Measurements from ENCODE around the gene SNAPC5.
"Not testable (repeated sequence)": the region's sequence is repeated elsewhere in the genome, so short reads cannot be mapped to it uniquely, and the experiment has no call there.

Gene SNAPC5

GRCh38 chr15:66462627-66463026 is 34.9 kb downstream of the SNAPC5 start:
- H3K9ac ChIP-seq (ENCODE audit: low read length) = peak overlapping the region; percentile 32
- H3K4ac ChIP-seq (ENCODE audit: low read depth, low read length) = no peak overlapping the region
- peak overlapping the region; percentile 83 for H3K23ac ChIP-seq (ENCODE audit: low read length)
- WGBS (ENCODE audit: extremely low coverage, insufficient coverage, low lambda C conversion rate) = no CpG with 5 or more reads among the region's 4 CpGs
- peak overlapping the region; percentile 44 for H2BK5ac ChIP-seq (ENCODE audit: low read length)
- no peaks in the 10 kb centered on the region for H3K27me3 ChIP-seq (ENCODE audit: insufficient read depth, low read length, poor library complexity)
- H4K8ac ChIP-seq (ENCODE audit: low read depth, low read length) = no peak overlapping the region
- no peak overlapping the region for H3K4me3 ChIP-seq (ENCODE audit: low read length)
- H3K18ac ChIP-seq (ENCODE audit: low read length) = peak overlapping the region; percentile 24
- peak overlapping the region; percentile 85 for H3K27ac ChIP-seq (ENCODE audit: low read depth, low read length)
- DNase-seq = peak; percentile 55
- H3K56ac ChIP-seq (ENCODE audit: low read length) = peak overlapping the region; percentile 79
- H3K79me2 ChIP-seq (ENCODE audit: control insufficient read depth, insufficient read depth, low read length) = no peaks in the 10 kb centered on the region
- H2BK120ac ChIP-seq (ENCODE audit: low read depth, low read length) = no peak overlapping the region
- H3K4me2 ChIP-seq (ENCODE audit: low read length) = no peak overlapping the region
- peak overlapping the region; percentile 10 for H4K5ac ChIP-seq (ENCODE audit: low read length)
- H2AK5ac ChIP-seq (ENCODE audit: low read length) = peak overlapping the region; percentile 63
- peaks cover 12% of the 10 kb centered on the region for H3K4me1 ChIP-seq (ENCODE audit: control insufficient read depth, low read depth, low read length)
- H3K79me1 ChIP-seq (ENCODE audit: low read length) = peaks cover 3% of the 10 kb centered on the region
- H2BK15ac ChIP-seq (replicated peaks; ENCODE audit: low read depth) = no peak overlapping the region
- no peaks in the 10 kb centered on the region for H3K36me3 ChIP-seq (ENCODE audit: control insufficient read depth, insufficient read depth, low read length)

GRCh38 chr15:66461917-66462316 is 35.6 kb downstream of the SNAPC5 start:
- WGBS (ENCODE audit: extremely low coverage, insufficient coverage, low lambda C conversion rate) = no CpG with 5 or more reads among the region's 2 CpGs
- Histone ChIP-seq H3K79me2 (ENCODE audit: control insufficient read depth, insufficient read depth, low read length) (no peaks in the 10 kb centered on the region), H3K4ac (ENCODE audit: low read depth, low read length) (no peak overlapping the region), H3K23ac (ENCODE audit: low read length) (no peak overlapping the region), H3K4me2 (ENCODE audit: low read length) (no peak overlapping the region), H2AK5ac (ENCODE audit: low read length) (no peak overlapping the region), H2BK120ac (ENCODE audit: low read depth, low read length) (no peak overlapping the region), H3K79me1 (ENCODE audit: low read length) (peaks cover 3% of the 10 kb centered on the region), H2BK15ac (replicated peaks; ENCODE audit: low read depth) (no peak overlapping the region), H3K27ac (ENCODE audit: low read depth, low read length) (no peak overlapping the region), H4K8ac (ENCODE audit: low read depth, low read length) (no peak overlapping the region), H3K56ac (ENCODE audit: low read length) (no peak overlapping the region), H3K4me3 (ENCODE audit: low read length) (no peak overlapping the region), H3K27me3 (ENCODE audit: insufficient read depth, low read length, poor library complexity) (no peaks in the 10 kb centered on the region), H3K9ac (ENCODE audit: low read length) (no peak overlapping the region), H4K5ac (ENCODE audit: low read length) (no peak overlapping the region), H2BK5ac (ENCODE audit: low read length) (peak overlapping the region; percentile 2), H3K4me1 (ENCODE audit: control insufficient read depth, low read depth, low read length) (peaks cover 12% of the 10 kb centered on the region), H3K18ac (ENCODE audit: low read length) (peak overlapping the region; percentile 30), H3K36me3 (ENCODE audit: control insufficient read depth, insufficient read depth, low read length) (no peaks in the 10 kb centered on the region)
- no peak for DNase-seq

GRCh38 chr15:66461294-66461693 is 36.3 kb downstream of the SNAPC5 start:
- H3K9ac ChIP-seq (ENCODE audit: low read length); DNase-seq; H3K4me2 ChIP-seq (ENCODE audit: low read length); H3K27ac ChIP-seq (ENCODE audit: low read depth, low read length); H2AK5ac ChIP-seq (ENCODE audit: low read length); H3K79me1 ChIP-seq (ENCODE audit: low read length); H2BK120ac ChIP-seq (ENCODE audit: low read depth, low read length); H3K4me3 ChIP-seq (ENCODE audit: low read length); H3K23ac ChIP-seq (ENCODE audit: low read length); H4K5ac ChIP-seq (ENCODE audit: low read length); H3K79me2 ChIP-seq (ENCODE audit: control insufficient read depth, insufficient read depth, low read length); H2BK5ac ChIP-seq (ENCODE audit: low read length); H3K36me3 ChIP-seq (ENCODE audit: control insufficient read depth, insufficient read depth, low read length); H3K27me3 ChIP-seq (ENCODE audit: insufficient read depth, low read length, poor library complexity); H4K8ac ChIP-seq (ENCODE audit: low read depth, low read length): not testable (repeated sequence)
- Histone ChIP-seq H3K4me1 (ENCODE audit: control insufficient read depth, low read depth, low read length) (peaks cover 12% of the 10 kb centered on the region), H3K56ac (ENCODE audit: low read length) (peak overlapping the region; percentile 30), H2BK15ac (replicated peaks; ENCODE audit: low read depth) (peak overlapping the region; percentile 59), H3K4ac (ENCODE audit: low read depth, low read length) (peak overlapping the region; percentile 64), H3K18ac (ENCODE audit: low read length) (peak overlapping the region; percentile 30)
- WGBS (ENCODE audit: extremely low coverage, insufficient coverage, low lambda C conversion rate) = no CpG with 5 or more reads among the region's 6 CpGs

GRCh38 chr15:66459818-66460615 is 37.5 kb downstream of the SNAPC5 start:
- no peaks in the 10 kb centered on the region for H3K27me3 ChIP-seq (ENCODE audit: insufficient read depth, low read length, poor library complexity)
- no peak overlapping the region for H3K23ac ChIP-seq (ENCODE audit: low read length)
- H2BK5ac ChIP-seq (ENCODE audit: low read length) = no peak overlapping the region
- peaks cover 12% of the 10 kb centered on the region for H3K4me1 ChIP-seq (ENCODE audit: control insufficient read depth, low read depth, low read length)
- no peak overlapping the region for H3K9ac ChIP-seq (ENCODE audit: low read length)
- H2BK15ac ChIP-seq (replicated peaks; ENCODE audit: low read depth) = no peak overlapping the region
- no CpG with 5 or more reads among the region's 3 CpGs for WGBS (ENCODE audit: extremely low coverage, insufficient coverage, low lambda C conversion rate)
- H2BK120ac ChIP-seq (ENCODE audit: low read depth, low read length) = no peak overlapping the region
- no peaks in the 10 kb centered on the region for H3K79me2 ChIP-seq (ENCODE audit: control insufficient read depth, insufficient read depth, low read length)
- H3K27ac ChIP-seq (ENCODE audit: low read depth, low read length) = no peak overlapping the region
- H3K79me1 ChIP-seq (ENCODE audit: low read length) = peaks cover 3% of the 10 kb centered on the region
- H3K4ac ChIP-seq (ENCODE audit: low read depth, low read length) = no peak overlapping the region
- H4K5ac ChIP-seq (ENCODE audit: low read length) = no peak overlapping the region
- no peak overlapping the region for H3K4me3 ChIP-seq (ENCODE audit: low read length)
- H3K36me3 ChIP-seq (ENCODE audit: control insufficient read depth, insufficient read depth, low read length) = no peaks in the 10 kb centered on the region
- no peak overlapping the region for H3K18ac ChIP-seq (ENCODE audit: low read length)
- no peak overlapping the region for H3K56ac ChIP-seq (ENCODE audit: low read length)
- peak overlapping the region; percentile 43 for H2AK5ac ChIP-seq (ENCODE audit: low read length)
- no peak overlapping the region for H4K8ac ChIP-seq (ENCODE audit: low read depth, low read length)
- no peak overlapping the region for H3K4me2 ChIP-seq (ENCODE audit: low read length)
- peak; percentile 52 for DNase-seq

GRCh38 chr15:66456211-66456610 is 41.4 kb downstream of the SNAPC5 start:
- no peak overlapping the region for H4K8ac ChIP-seq (ENCODE audit: low read depth, low read length)
- H2BK120ac ChIP-seq (ENCODE audit: low read depth, low read length) = no peak overlapping the region
- H3K79me1 ChIP-seq (ENCODE audit: low read length) = peaks cover 3% of the 10 kb centered on the region
- H3K9ac ChIP-seq (ENCODE audit: low read length) = no peak overlapping the region
- no peaks in the 10 kb centered on the region for H3K27me3 ChIP-seq (ENCODE audit: insufficient read depth, low read length, poor library complexity)
- H3K56ac ChIP-seq (ENCODE audit: low read length) = no peak overlapping the region
- DNase-seq = no peak
- no CpG with 5 or more reads among the region's 3 CpGs for WGBS (ENCODE audit: extremely low coverage, insufficient coverage, low lambda C conversion rate)
- H3K23ac ChIP-seq (ENCODE audit: low read length) = no peak overlapping the region
- no peak overlapping the region for H3K27ac ChIP-seq (ENCODE audit: low read depth, low read length)
- no peak overlapping the region for H2BK5ac ChIP-seq (ENCODE audit: low read length)
- H3K4me2 ChIP-seq (ENCODE audit: low read length) = no peak overlapping the region
- no peaks in the 10 kb centered on the region for H3K36me3 ChIP-seq (ENCODE audit: control insufficient read depth, insufficient read depth, low read length)
- no peak overlapping the region for H2AK5ac ChIP-seq (ENCODE audit: low read length)
- H3K4ac ChIP-seq (ENCODE audit: low read depth, low read length) = no peak overlapping the region
- peaks cover 2% of the 10 kb centered on the region for H3K4me1 ChIP-seq (ENCODE audit: control insufficient read depth, low read depth, low read length)
- H4K5ac ChIP-seq (ENCODE audit: low read length) = no peak overlapping the region
- no peaks in the 10 kb centered on the region for H3K79me2 ChIP-seq (ENCODE audit: control insufficient read depth, insufficient read depth, low read length)
- H2BK15ac ChIP-seq (replicated peaks; ENCODE audit: low read depth) = no peak overlapping the region
- H3K18ac ChIP-seq (ENCODE audit: low read length) = no peak overlapping the region
- no peak overlapping the region for H3K4me3 ChIP-seq (ENCODE audit: low read length)

- Histone ChIP-seq H3K4ac (ENCODE audit: low read depth, low read length) (no peak overlapping the region), H3K27ac (ENCODE audit: low read depth, low read length) (no peak overlapping the region), H2BK120ac (ENCODE audit: low read depth, low read length) (no peak overlapping the region), H3K4me1 (ENCODE audit: control insufficient read depth, low read depth, low read length) (no peaks in the 10 kb centered on the region), H4K8ac (ENCODE audit: low read depth, low read length) (no peak overlapping the region), H2BK15ac (replicated peaks; ENCODE audit: low read depth) (no peak overlapping the region), H3K4me2 (ENCODE audit: low read length) (no peak overlapping the region), H3K4me3 (ENCODE audit: low read length) (no peak overlapping the region), H3K23ac (ENCODE audit: low read length) (no peak overlapping the region), H3K79me2 (ENCODE audit: control insufficient read depth, insufficient read depth, low read length) (no peaks in the 10 kb centered on the region), H3K9ac (ENCODE audit: low read length) (no peak overlapping the region), H2AK5ac (ENCODE audit: low read length) (no peak overlapping the region), H3K56ac (ENCODE audit: low read length) (no peak overlapping the region), H4K5ac (ENCODE audit: low read length) (no peak overlapping the region), H3K18ac (ENCODE audit: low read length) (no peak overlapping the region), H3K79me1 (ENCODE audit: low read length) (peaks cover 2% of the 10 kb centered on the region), H3K36me3 (ENCODE audit: control insufficient read depth, insufficient read depth, low read length) (no peaks in the 10 kb centered on the region), H3K27me3 (ENCODE audit: insufficient read depth, low read length, poor library complexity) (no peaks in the 10 kb centered on the region), H2BK5ac (ENCODE audit: low read length) (no peak overlapping the region)
- no peak for DNase-seq
- WGBS (ENCODE audit: extremely low coverage, insufficient coverage, low lambda C conversion rate) = no CpG with 5 or more reads among the region's 2 CpGs
Measured at GRCh38 chr15:66454143-66454542, 43.4 kb downstream of the SNAPC5 start.
